Measurements from ENCODE around the gene NUP210L. TPM values are rescaled to one million over a fixed set of nuclear protein-coding genes. Genes with fewer than 3 reads are reported as not detected.

NUP210L gene
- total and polyA plus RNA-seq, 4 donors: 0.08 TPM; not detected in 3

DNA sequence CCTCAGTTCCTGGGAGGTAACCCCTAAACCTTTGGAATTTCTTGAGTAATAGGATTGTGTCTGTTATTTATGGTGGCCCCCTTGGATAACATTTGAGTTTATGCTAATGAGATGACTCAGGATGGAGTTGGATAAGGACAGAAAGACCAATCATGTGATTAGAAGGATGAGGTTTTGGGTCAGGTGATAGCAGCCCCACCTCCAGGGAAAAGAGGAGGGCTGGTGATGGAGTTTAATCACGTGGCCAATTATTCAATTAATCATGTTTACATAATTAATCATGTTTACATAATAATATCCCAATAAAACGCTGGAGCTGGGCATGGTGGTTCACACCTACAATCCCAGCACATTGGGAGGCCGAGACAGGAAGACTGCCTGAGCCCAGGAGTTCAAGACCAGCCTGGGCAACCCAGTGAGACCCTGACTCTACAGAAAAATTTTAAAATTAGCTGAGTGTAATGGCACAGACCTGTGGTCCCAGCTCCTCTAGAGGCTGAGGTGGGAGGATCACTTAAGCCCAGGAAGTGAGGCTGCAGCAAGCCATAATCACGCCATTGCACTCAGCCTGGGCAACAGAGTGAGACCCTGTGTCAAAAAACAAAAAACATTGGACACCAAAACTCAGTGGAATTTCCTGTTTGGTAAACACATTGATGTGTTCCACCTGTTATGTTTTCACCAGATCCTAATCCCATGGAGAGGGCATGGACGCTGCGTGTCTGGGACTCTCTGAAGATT lies 73.3 kb downstream of the NUP210L start:
- H3K27me3 ChIP-seq (ENCODE audit: control insufficient read depth in 4 of 4, insufficient read depth in 4 of 4, low read length in 3 of 4): no peaks in the 10 kb centered on the region
- 70% methylated on average over 6 of the region's 6 CpGs for WGBS
- no peak overlapping the region for H3K9ac ChIP-seq (ENCODE audit: low read depth in 1 of 2, low read length in 2 of 2)
- H3K9me3 ChIP-seq (ENCODE audit: control insufficient read depth in 4 of 4, low read length in 3 of 4): no peaks in the 10 kb centered on the region
- DNase-seq (ENCODE audit: low spot score): no peak
- H3K4me3 ChIP-seq (ENCODE audit: low read depth in 1 of 3, low read length in 3 of 3): no peak overlapping the region
- TF ChIP-seq FOXA2 (IDR thresholded peaks at IDR 0.05): no peak
- TF ChIP-seq, protein P1, sequence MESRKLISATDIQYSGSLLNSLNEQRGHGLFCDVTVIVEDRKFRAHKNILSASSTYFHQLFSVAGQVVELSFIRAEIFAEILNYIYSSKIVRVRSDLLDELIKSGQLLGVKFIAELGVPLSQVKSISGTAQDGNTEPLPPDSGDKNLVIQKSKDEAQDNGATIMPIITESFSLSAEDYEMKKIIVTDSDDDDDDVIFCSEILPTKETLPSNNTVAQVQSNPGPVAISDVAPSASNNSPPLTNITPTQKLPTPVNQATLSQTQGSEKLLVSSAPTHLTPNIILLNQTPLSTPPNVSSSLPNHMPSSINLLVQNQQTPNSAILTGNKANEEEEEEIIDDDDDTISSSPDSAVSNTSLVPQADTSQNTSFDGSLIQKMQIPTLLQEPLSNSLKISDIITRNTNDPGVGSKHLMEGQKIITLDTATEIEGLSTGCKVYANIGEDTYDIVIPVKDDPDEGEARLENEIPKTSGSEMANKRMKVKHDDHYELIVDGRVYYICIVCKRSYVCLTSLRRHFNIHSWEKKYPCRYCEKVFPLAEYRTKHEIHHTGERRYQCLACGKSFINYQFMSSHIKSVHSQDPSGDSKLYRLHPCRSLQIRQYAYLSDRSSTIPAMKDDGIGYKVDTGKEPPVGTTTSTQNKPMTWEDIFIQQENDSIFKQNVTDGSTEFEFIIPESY (IDR thresholded peaks at IDR 0.05): no peak
- TF ChIP-seq HNF4A (conservative IDR thresholded peaks at IDR 0.05): no peak
- TF ChIP-seq RXRA (IDR thresholded peaks at IDR 0.05): no peak
- TF ChIP-seq HNF4G (IDR thresholded peaks at IDR 0.05): no peak
- TF ChIP-seq GABPA (IDR thresholded peaks at IDR 0.05 in 1 of 2, conservative IDR thresholded peaks at IDR 0.05 in 1 of 2): no peak
- TF ChIP-seq TAF1 (conservative IDR thresholded peaks at IDR 0.05): no peak
- TF ChIP-seq, protein P2, sequence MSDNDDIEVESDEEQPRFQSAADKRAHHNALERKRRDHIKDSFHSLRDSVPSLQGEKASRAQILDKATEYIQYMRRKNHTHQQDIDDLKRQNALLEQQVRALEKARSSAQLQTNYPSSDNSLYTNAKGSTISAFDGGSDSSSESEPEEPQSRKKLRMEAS (IDR thresholded peaks at IDR 0.05): no peak
- TF ChIP-seq, protein P3, sequence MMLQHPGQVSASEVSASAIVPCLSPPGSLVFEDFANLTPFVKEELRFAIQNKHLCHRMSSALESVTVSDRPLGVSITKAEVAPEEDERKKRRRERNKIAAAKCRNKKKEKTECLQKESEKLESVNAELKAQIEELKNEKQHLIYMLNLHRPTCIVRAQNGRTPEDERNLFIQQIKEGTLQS (IDR thresholded peaks at IDR 0.05): no peak
- TF ChIP-seq, protein P4, sequence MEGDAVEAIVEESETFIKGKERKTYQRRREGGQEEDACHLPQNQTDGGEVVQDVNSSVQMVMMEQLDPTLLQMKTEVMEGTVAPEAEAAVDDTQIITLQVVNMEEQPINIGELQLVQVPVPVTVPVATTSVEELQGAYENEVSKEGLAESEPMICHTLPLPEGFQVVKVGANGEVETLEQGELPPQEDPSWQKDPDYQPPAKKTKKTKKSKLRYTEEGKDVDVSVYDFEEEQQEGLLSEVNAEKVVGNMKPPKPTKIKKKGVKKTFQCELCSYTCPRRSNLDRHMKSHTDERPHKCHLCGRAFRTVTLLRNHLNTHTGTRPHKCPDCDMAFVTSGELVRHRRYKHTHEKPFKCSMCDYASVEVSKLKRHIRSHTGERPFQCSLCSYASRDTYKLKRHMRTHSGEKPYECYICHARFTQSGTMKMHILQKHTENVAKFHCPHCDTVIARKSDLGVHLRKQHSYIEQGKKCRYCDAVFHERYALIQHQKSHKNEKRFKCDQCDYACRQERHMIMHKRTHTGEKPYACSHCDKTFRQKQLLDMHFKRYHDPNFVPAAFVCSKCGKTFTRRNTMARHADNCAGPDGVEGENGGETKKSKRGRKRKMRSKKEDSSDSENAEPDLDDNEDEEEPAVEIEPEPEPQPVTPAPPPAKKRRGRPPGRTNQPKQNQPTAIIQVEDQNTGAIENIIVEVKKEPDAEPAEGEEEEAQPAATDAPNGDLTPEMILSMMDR (IDR thresholded peaks at IDR 0.05; ENCODE audit: low read depth, low read length, missing input control): no peak
- TF ChIP-seq EGR1 (IDR thresholded peaks at IDR 0.05; ENCODE audit: low read depth in 2 of 2): no peak
- TF ChIP-seq, protein P5, sequence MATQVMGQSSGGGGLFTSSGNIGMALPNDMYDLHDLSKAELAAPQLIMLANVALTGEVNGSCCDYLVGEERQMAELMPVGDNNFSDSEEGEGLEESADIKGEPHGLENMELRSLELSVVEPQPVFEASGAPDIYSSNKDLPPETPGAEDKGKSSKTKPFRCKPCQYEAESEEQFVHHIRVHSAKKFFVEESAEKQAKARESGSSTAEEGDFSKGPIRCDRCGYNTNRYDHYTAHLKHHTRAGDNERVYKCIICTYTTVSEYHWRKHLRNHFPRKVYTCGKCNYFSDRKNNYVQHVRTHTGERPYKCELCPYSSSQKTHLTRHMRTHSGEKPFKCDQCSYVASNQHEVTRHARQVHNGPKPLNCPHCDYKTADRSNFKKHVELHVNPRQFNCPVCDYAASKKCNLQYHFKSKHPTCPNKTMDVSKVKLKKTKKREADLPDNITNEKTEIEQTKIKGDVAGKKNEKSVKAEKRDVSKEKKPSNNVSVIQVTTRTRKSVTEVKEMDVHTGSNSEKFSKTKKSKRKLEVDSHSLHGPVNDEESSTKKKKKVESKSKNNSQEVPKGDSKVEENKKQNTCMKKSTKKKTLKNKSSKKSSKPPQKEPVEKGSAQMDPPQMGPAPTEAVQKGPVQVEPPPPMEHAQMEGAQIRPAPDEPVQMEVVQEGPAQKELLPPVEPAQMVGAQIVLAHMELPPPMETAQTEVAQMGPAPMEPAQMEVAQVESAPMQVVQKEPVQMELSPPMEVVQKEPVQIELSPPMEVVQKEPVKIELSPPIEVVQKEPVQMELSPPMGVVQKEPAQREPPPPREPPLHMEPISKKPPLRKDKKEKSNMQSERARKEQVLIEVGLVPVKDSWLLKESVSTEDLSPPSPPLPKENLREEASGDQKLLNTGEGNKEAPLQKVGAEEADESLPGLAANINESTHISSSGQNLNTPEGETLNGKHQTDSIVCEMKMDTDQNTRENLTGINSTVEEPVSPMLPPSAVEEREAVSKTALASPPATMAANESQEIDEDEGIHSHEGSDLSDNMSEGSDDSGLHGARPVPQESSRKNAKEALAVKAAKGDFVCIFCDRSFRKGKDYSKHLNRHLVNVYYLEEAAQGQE (IDR thresholded peaks at IDR 0.05): no peak
- TF ChIP-seq JUND (IDR thresholded peaks at IDR 0.05): no peak
- TF ChIP-seq RAD21 (IDR thresholded peaks at IDR 0.05): no peak
- no peak for TF ChIP-seq YY1 (IDR thresholded peaks at IDR 0.05)
- TF ChIP-seq NR2F2 (IDR thresholded peaks at IDR 0.05): no peak
- TF ChIP-seq FOXA1 (IDR thresholded peaks at IDR 0.05): no peak
- no peak overlapping the region for H3K27ac ChIP-seq (ENCODE audit: low read depth in 1 of 2, low read length in 2 of 2)
- H3K4me1 ChIP-seq (ENCODE audit: control insufficient read depth in 4 of 4, insufficient read depth in 4 of 4, low read length in 3 of 4): no peaks in the 10 kb centered on the region
- no peaks in the 10 kb centered on the region for H3K36me3 ChIP-seq (ENCODE audit: control insufficient read depth in 4 of 4, insufficient read depth in 3 of 4, low read depth in 1 of 4, low read length in 3 of 4)

All from liver (tissue), 9 donors.